HG03097 (cell line): ENCODE results near the gene LMX1B.

Experiments
- ATAC-seq: cut with Tn5 transposase; IDR thresholded peaks from one replicate; pipeline ENCODE4 v1.9.1; 2021; ENCODE audit not compliant: unreplicated experiment, low FRiP score

Gene LMX1B

DNA sequence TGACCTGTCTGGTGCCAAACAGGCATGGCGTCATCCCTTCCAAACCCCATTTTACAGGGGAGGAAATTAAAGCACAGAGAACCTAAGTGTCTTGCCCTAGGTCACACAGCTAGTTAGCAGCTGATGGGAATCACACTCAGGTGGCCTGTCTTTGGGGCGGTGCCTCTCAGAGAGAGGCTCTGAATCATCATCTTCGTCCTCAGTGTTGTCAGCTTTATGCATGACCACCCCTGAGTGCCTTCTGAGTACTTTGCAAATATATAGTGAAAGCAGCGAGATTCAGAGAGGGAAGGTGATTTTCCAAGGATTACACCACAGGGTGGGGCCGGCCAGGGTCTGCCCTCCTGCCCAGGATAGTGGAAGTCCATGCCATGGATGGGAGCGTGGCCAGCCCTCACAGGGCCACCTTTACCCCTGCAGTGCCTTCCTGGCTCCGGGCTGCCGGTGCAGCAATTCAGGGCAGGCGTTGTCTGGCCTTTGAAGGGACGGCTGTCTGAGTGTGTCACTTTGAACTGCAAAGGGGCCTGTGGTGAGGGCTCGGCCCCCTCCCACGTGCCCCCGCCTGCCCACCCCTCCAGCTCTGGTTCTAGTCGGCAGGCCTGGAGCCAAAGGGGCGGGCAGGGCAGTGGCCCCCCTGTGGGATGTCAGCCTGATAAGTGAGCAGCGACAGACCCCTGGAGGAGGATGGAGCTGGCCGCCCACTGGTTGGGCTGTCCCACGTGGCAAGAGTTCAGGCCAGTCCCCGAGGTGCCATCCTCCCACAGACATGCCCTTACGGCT lies 16.9 kb downstream of the LMX1B start:
- ATAC-seq, result no peak

DNA sequence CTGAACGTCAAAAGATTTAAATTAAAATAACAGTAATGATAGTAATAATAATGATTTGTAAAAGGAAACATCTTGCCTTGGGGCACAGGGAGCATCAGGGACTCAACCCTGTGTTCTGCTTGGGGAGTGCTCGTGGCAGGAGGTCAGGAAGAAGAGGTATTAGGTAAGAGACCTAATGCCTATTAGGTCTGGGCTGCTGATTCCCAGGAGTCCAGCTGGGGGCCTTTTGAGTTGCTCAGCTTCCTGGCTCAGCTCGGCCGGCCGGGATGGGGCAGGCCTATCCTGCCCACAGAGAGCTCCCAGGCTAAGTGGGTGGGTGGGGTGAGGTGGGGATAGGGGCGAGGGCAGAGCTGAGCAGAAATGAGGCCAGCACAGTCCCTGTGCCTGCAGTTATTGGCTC lies 17.5 kb downstream of the LMX1B start:
- ATAC-seq, result no peak

DNA sequence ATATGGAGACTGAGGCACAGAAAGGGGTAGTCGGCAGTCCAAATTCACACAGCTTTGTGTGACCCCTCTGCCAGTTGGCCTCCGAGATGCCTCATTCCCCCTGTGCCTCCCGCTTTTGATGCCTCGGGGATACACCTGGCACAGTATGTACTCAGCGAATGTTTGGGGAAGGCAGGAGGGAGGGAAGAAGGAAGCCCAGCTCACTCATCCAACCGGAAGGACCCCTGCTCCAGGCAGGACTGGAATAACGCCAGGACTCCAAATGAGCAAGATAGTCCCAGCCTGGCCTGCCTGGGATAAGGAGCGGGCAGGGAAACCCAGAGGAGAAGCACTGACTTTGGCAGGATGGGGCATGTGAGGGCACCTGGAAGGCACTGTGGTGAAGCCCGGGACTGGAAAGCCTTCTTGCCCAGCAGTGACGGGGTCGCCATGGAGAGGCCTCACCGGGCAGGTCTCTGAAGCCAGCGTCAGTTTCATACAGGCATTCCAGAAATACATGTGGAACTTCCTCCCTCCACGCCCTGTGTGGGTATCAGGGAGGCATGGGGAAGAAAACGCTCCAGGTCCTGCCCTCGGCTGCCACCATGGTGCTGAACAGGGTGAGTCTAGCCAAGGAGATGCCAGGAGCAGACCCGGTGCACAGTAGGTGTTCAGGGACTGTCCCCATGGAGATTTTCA lies 20.3 kb downstream of the LMX1B start:
- ATAC-seq, result no peak

DNA sequence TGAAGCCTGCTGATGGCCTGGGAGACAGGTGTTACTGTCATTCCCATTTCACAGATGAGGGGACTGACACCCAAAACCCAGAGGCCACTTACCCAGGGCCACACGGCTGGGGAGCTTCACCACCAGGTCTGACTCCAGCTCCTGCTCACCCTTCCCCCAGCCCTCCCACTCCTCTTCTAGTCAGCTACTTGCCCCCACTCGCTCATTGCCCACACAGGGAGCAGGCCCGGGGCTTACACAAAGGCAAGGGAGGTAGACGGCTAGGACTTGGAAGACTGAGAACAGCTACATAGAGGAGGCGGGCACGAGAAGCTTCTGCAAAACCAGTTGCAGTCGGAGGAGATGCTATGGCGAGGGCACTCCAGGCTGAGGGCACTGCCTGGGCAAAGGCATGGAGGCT lies 21.3 kb downstream of the LMX1B start:
- no peak for ATAC-seq

DNA sequence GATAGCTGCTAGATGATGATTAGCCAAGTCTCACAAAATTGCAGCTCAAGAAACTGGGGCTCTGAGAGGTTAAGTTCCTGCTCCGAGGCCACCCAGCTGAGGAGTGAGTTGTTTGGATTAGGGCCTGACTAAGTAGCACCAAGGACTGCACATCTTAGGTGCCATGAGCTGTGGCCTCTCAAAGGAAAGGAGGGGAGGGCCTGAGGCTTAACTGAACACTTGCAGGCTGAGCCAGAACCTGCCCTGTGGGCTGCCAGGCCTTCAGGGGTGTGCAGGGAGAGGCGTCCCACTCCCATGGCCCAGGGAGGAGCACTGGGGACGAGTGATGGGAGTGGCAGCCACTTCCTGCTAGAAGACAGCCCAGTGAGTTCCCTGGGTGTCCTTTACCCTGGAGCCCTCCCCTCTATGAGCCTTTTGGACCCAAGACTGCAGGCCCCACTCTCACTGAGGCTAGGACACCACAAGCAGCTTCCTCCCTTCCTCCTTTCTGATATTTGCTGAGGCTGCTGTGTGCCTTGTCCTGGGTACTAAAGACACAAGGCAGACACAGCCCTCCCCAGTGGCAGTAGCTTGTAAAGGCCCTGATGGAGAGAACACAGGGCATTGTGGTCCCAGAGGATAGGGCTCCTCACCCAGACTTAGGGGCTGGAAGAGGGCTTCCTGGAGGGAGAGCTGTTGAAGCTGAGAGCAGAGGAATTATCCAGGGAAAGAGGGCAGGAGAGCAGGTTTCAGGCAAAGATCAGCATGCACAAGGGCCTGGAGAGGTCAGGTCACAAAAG lies 22.1 kb downstream of the LMX1B start:
- no peak for ATAC-seq

DNA sequence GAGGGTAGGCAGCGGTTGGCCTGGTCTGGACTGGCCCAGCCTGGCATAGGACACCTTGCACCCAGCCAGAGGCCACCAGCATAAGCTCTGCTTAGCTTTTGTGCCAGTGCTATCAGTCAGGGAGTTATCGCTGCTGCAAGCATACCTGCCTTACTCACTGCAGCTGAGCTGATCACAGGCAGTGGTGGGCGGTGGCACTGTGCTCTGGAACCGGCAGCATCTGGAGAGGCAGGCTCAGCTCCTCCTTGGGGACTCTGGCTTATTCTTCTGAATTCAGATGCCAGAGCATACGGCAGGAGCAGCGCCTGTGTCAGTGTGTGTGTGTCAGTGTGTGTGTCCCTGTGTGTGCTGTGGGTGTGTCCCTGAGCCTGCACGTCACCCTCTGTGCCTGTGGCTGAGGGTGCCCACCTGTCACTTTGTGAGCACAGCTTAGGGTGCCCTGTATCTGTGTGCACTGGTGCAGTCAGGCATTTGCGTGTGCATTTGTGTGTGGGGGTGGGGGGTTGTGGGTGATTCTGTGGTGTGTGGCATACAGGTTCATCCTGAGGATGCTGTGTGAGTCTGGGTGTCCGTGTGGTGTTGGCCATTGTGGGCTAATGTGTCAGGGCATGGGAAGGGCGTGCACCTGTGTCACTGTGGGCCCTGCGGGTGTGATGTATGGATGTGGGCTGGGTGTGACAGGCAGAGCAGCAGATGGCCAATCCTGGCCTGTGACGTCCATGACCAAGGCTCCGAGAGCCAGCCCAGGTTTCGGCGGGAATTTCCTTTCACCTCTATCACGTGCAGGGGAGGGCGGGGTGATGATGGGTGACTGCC lies 23.5 kb downstream of the LMX1B start:
- no peak for ATAC-seq

DNA sequence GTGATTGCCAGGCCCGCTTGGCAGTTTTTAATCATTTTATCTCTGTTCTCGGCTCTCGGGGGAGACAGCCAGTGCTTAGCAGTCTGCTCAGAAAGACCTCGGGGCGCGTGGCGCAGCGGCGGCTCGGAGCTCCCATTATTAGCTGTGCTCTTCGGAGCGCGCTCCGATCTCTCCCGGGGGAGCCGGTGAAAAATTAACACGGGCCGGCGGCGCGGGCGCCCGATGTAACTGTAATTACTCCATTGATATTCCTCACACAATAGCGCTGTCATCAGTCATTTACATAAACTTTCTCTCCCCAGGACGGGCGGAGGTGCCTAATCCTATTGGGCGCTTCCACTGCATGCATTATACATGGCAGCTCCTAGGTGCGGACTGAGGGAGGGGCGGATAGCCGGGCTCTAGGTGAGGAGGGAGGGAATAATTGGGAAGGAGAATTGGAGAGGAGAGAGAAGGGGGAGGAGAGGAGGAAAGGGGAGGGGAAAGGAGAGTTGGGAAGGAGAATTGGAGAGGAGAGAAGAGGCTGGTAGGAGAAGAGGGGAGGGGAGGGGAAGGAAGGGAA lies 24.9 kb downstream of the LMX1B start:
- no peak for ATAC-seq

DNA sequence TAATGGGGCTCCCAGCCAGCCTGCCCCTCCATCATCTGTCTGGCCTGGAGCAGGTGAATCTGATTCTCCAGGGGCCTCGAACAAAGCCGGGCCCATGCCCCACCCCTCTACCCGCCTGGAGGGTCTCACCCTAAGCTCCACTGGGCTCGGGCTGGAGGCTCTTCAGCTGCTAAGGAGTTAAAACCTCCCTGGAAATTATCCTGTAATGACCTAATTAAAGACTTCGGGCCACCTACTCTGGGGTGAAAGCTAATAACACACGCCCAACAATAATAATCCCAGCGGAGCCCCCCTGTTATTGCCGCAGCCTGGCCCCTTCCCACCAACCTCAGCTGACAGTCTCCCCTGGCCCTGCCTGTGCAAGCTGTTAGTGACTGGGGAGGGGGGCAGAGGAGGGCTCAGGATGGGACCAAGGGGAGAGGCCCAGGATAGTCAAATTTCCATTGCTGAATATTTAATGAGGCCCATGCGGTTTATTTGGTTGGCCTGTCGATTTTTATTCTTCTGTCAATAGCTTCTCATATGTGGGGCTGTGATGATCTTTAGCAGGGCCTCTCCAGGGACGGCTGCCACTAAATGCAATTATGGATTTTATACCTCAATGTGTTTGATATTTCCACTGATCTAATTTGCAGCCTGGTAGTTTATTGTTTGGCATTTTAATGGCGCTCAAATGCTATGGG lies 25.7 kb downstream of the LMX1B start:
- no peak for ATAC-seq

DNA sequence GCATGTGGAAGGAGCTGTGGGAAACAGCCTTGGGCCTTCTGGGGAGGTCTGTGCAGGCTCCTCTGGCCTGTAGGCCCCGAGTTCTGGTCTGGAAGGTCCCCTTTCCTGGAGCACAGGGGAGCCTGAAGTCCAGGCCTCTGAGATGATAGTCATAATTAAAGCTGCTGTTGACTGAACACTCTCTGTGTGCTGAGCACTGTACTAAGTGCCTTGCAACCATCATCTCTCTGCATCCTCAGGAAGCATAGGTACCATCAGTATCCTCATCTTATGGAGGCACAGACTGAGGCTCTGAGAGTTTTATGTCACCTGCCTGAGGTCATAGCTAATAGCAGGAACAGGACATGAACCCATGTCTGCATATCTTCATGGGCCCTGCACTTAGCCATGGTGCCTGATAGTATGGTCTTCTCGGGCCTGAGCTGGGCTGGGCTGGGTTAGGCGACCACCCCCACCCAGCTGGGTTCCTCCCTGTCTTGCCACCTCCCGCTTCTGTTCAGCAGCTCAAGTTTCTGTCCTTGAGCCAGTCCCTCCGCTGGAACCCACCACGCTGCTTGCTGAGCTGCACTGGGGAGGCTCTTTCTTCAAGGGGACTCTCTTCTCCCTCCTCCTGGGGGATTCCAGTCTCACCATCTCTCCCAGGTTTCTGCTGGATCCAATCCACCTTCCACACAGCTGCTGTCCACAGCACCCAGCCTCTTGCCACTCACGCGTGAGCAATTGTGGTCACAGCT lies 27.6 kb downstream of the LMX1B start:
- no peak for ATAC-seq

DNA sequence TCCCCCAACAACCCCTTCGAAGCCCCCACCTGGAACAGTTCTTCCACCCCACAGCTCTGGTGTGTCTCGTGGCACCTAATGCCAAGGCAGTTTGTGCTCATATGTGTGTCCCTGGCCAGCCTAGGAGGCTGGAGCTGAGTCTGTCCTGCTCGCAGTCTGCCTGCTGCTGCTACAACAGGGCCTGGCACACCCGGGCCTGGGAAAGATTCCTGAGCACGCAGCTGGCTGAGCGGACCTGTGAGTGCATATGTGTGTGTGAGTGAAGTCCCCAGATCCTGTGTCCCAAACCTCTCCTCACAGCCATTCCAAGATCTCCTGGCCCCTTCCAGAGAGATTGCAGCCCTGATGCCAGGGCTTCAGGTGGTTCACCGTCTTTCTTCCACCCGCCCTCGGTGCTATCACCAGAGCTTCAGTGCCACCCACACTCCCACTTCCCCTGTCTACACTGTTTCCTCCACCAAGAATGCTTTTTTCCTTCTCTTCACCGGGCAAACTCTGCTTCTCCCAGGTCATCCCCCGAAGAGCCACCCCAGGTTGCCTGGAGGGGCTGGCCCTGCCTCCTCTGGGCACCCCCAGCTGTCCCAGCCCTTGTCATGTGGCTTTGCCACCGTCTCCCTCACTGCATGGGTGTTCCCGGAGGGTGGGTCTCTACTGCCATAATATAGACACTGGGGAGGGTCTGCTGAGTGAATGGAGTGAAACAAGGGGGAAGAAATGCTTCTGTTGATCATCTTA lies 28.4 kb downstream of the LMX1B start:
- ATAC-seq, result no peak

DNA sequence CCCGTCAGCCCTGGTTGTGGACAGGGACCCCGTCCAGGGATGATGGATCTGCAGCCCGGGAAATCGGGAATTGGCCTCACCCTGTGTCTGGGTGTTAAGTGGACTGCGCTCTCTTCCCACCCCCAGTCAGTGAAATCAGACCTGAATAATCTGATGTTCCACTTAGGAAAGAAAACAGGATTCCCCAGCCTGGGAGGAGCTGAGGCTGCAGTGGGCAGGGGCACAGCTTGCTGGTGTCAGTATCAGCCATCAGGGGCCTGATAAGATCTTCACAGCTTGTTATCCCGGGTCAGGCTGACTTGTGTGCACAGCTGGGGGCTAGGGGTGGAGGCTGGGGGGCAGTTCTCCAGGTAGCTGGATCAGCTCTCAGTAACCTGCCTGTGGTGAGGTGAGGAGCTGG lies 29.1 kb downstream of the LMX1B start:
- ATAC-seq, result no peak

DNA sequence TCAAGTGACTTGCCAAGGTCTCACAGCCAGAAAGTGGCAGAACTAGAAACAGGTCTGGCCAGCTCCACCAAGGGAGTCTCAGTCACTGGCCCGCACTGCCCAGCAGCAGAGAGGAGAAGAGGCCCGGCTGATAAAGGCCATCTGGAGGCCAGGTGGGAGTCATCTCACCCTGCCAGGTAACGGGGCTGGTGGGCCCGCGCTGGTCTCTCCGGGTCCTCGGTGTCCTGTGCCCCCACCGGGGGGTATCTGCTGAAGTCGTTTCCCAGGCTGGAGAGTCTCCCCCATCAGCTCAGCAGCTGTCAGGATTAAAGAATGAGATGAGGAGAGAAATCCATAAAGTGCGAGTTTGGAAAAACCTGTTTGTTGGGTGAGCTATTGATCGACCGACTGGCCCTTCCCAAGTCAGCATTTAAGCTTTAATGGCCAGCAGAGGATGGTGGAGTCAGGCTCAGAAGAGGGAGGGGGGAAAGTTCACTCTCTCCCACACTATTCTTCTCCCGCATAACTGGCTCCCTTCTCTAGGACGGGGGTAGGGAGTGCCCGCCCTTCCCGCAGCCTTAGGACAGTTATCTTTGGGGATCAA lies 30.3 kb downstream of the LMX1B start:
- ATAC-seq, result no peak

DNA sequence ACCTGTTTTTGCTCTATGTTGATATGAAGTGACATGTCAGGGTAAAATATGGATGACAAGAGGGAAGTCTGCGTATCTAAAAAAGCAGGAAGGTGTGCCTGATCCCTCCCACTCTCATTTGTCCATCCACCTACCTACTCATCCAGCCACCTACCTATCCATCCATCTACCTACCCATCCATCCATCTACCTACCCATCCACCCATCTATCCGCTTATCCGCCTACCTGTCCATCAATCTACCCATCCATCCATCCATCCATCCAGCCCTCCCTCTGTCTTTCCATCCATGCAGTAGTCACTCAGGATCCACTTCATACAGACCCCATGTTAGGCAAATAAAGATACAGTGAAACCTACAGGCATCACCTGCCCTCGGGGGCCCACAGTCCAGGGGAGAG lies 32.4 kb downstream of the LMX1B start:
- no peak for ATAC-seq

DNA sequence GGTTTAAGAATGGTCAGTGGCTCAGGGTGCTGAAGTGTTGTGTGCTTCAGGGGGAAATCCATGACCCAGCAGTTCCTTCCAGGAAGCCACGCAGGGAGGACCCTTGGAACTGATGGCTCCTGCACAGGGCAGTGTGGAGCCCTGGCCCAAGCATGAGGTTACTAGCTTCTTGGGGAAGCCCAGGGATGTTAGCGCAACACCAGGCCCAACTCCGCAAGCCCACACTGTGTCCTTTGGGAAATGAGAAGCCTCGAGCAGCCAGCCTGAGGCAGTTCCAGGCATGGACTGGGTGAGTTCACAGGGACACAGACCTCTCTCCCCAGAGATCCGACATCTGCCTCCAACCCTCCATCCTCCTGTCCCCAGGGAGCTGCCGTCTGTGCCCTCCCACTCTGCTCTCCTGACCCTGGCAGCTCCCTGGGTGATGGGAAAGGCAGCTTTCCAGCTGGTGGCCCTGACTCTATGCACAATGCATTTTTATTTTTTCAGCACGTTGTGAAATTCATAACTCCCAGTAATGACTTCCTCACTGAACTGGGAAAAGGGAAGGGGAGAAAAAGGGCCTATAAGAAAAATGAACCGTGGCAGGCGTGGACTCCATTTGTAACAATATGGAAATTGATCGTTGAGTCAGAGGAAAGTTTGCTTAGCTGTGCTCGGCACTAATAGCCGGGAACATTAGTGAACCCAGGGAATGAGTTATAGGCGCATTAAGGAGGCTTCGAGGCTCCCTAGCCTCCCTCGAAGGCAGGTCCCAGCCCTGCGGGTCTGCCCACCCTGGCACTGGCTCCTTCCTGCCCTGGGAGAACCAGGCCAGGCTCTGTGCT lies 34.1 kb downstream of the LMX1B start:
- no peak for ATAC-seq

DNA sequence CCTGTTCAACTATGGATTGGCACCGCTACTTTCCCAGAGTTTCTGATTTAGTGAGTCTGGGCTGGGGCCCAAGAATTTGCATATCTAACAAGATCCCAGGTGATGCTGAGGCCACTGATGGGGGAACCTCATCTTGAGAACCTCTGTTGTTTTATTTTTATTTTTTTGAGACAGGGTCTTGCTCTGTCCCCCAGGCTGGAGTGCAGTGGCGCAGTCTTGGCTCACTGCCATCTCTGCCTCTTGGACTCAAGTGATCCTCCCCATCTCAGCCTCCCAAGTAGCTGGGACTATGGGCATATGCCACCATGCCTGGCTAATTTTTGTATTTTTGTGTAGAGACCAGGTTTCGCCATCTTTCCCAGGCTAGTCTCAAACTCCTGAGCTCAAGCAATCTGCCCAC lies 35.7 kb downstream of the LMX1B start:
- no peak for ATAC-seq

DNA sequence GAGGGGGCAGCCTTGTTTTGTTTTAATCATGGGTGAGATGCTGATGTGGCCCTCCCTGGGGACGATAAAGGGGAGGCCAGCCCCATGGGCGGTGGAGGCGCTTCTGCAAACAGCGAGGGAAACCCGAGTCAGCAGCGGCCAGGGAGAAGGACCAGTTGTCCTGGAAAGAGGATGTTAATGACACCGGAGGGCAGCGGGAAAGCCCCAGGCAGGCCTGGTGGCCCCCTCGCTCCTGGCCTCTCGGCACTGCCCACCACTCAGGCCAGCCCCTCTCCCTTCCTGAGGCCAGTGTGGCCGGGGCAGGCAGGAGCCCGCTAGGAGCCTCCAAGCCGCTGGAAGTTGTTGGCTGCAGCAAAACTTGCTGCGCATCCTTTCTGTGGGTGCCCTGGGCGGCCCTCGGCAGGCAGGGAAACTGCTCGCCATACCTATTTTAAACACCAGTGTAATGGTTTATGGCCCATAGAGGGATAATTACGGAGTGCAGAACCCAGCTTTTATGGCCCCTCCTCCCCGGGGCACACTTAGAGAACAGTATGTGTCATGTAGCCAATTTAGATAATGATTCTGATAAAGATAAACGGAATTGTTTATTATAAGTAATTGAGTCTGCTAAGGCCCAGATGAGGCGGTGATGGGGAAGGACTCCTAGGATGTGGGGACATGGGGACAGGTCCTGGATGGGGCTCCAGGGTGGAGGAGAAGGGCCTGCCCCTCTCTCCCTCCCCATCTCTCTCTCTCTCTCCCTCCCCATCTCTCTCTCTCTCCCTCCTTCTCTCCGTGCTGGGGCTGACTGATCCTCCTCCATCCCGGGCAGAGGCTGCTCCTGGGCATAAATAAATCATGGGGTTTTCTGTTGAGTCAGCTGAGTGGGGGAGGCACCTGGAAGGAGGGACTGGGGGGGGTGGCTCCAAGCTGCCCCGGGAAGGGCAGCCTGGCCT lies 36.9 kb downstream of the LMX1B start:
- ATAC-seq, result no peak
